NCI-H2196 (cell line): ENCODE results near the gene STK39.

Experiments
- DNase-seq: peaks from one replicate; lab custom pipeline; 2025; ENCODE audit not compliant: unreplicated experiment; lab: John Stamatoyannopoulos, UW

STK39 gene

DNA sequence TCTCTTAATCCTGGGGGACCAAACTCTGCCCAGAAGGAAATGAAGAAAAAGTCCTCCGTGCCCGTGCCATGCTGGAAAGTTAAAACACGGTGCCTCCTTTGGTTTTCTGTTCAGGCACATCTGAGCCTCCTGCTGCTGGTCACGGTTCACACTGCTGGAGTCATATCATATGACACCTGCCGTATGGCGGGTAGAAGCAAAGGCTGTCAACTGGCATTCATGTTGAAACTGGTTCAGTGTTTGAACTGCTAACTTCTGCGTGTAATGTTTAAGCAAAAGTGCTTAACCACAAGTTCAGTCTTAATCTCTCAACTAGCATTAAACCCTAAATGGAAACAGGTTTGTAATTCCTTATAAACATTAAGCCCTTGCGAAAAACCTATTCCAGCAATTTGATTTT, 3.1 kb downstream of the STK39 start:
- peak; percentile 62 for DNase-seq

DNA sequence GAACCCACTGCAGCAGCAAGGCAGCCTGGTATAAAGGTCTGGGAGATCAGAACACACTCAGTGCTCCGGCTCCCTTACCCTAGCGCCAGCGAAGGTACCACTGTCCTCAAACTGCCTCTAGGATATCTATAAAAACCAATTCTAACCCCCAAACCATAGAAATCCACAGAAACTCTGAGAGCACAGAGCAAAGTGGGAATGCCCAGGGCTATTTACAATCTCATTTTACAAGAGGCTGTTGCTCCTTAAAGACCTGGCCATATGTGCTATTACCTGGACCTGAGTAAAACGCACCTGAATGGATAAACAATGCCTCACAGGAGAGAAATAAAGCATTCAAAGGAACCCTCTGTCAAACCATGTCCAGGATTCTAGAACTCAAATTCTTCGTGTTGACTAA, 4.3 kb downstream of the STK39 start:
- DNase-seq: no peak

DNA sequence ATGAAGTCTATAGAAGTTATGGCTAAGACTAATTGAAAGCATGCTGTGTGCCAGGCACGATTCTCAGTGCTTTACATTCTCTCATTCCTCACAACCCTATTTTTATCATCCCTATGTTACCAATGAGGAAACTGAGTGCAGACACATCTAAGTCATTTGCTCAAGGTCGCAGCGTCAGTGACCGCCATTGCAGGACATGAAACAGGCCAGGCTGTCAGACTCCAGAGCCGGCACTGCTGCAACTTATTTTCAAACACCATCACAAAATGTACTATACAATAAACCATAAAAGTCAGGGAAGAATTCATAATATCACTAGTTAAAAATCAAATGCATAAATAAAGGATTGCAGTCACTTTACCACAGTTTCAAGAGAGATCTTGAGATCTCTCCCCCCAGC, 5.6 kb downstream of the STK39 start:
- DNase-seq: no peak

DNA sequence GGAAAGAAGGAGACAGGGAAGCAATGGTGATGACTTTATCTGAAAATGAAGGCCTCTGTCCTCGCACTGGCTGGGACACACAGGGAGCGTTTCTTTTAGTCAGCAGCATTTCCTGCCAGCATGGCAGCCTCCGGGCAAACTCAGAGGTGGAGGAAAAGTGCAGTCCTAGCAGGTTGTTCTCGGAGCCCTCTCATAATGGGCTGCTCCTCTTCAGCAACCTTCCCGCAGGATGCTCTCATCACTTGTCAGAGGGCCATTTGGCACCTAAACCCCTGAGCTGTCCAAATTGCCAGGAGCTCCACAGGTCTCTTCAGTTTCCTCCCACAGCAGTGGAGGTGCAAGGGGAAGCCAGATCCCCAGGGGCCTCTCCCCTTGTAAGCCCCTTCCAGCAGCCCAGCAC, 6.2 kb downstream of the STK39 start:
- peak; percentile 67 for DNase-seq

DNA sequence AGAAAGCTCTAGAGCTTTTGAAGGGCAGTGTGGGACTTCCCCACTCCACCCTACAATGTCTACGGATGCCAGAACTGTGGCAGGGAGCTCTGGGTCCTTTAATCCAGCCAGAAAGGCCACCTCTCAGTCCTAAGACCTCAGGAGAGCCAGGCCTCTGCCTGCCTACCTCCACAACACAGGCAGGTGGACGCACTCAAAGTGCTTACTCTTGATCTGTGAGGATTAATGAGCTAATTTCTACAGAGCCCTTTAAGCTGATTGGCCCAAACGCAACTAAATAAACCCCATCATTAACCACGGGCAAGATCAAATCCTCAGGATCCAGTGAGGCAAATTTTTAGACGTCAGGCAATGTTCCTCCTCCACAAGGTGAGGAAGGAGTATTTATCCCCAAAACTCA, 8.1 kb downstream of the STK39 start:
- no peak for DNase-seq

DNA sequence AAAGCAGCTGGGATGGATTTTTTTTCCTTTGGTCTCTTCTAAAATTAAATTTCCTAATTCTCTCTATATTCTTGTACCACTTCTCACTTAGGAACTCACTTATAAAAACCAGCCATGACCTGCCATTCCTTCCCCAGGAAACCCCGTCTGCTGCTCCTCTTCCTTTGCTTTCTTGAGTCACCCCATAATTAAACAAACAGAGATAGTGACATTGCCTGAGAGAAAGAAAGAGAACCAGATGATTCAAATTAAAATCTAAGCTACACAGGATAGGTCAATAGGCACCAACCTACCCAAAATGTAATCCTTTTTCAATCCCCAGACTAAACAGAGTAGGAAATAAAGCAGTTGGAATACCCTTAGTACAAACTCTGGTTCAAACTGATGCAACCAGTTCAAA, 9.7 kb downstream of the STK39 start:
- DNase-seq: no peak

DNA sequence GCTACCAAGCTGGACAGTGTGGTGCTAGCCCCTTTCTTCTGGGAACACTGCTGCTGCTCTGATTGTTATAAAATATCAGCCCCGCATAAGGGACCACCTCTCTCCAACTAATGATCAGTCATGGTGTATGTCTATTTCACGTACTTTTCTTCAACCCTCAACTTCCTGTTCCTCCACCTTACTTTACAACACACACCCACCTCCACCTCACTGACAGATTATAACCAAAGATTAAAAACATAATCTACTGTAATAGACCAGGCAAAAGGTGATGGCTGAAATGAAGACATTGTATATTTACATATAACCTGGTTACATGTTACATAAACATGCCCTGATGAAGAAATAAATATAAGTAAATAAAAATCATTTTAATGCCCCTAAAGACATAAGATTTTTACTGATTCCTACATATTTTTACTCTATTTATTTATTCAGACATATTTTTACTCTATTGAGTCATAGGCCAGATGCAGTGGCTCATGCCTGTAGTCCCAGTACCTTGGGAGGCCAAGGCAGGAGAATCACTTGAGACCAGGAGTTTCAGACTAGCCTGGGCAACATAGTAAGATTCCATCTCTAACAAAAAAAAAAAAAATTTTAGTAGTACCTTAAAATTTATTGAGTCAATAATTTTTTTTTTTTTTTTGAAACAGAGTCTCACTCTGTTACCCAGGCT, 12.8 kb downstream of the STK39 start:
- DNase-seq: no peak

DNA sequence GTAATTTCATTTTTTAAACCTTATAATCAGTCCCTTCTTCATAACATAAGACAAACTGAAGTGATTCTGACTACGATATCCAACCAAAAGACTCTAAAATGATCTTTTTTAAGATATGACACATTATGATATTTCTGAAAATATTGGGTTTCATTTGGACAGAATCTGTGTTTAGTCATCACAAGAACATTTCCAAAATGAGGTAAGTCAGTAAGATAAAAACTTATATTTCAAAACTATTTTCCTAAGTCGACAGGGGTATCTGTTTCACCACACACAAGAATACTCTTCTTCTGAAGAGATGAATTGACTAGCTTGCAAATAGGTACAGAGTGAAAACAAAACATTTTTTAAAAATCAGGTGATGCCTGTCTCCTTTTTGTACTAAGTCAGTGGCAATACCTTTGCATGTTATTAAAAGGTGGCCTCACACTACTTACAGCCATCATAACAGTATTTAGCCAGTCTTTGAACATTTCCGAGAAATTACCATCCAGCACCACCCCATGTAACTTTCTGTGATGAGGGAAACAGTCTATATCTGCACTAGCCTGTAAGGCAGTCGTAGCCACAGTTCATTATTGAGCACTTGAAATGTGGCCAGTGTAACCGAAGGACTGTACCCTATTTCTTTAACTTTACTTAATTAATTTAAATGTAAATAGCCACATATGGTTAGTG, 13.5 kb downstream of the STK39 start:
- no peak for DNase-seq

DNA sequence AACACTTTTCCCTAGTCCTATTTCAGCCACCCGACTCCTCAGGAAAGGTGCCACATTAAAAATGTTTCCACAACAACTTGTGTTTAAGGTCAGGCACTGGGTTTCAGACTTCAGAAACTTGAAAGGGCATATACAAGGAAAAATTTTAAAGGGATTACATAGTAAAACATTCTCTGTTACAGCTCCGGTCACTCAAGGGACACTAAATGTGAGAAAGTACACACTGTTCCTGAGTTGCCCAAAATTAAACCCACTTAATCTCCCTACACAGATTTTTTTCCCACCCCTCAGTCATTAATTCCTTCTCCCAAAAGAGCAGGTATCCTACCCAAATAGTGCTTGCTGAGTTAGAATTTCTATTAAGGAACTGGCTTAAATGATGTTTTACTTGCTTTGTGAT, 14.2 kb downstream of the STK39 start:
- no peak for DNase-seq

DNA sequence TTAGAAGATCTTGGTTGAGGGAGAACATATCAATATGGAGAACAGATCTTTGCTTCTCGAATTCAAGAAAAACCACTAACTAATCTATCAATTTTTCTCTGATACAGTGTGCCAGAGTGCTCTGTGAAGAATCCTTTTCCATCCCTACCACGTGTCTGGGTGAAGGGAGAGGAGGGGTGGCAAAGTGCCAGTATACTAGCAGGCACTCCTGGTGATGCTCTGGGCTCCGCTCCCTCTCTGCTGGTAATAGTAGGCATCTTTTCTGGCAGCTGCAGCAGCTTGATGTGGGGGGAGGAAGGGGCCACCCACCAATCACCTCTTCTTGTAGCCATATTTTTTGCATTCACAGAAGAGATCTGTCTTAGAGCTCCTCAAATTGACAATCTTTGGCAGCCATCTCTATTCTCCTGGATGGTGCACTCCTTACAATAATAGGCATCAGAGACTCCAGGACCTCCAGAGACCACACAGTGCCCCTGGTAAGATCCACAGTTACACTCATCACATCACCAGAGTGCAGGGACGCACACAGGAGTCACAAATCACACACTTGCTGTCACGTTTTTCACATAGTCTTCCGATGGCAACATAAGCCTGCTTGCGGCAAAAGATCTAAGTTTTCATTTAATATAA, 15.7 kb downstream of the STK39 start:
- DNase-seq: peak; percentile 66

DNA sequence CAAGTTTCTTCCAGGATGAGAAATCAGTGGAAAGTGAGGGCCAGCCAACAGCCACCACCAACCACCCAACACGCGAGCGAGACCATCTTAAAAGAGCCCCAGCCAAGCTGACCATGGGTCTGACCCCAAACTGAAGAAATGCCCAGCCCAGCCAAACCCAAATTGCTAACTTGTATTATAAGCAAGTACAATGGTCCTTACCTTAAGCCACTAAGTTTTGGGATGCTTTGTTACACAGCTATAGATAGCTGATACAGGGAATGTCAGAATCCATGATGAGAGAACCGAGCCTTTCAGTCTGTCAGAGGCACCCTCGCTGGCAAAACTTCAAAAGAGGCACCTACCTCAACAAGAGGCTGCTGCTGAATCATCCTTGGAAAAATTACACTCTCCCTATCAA, 17.0 kb downstream of the STK39 start:
- DNase-seq: no peak

DNA sequence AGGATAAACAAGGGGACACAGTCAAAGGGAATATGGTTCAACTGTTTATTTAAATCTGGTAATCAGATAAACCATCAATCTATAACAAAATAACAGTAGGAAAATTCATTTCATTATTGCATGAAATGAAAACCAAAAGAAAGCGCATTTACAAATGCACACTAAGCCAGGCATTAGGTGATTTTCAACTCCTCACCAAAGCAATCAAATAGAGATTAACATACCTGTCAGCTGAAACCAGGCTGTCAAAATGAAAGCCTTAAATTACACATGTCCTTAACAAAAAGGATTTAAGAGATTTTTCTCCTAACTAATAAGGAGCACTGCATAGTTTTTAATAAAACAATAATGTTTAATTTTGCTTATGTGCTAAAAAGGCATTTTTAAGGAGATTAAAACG, 23.0 kb downstream of the STK39 start:
- DNase-seq: no peak

DNA sequence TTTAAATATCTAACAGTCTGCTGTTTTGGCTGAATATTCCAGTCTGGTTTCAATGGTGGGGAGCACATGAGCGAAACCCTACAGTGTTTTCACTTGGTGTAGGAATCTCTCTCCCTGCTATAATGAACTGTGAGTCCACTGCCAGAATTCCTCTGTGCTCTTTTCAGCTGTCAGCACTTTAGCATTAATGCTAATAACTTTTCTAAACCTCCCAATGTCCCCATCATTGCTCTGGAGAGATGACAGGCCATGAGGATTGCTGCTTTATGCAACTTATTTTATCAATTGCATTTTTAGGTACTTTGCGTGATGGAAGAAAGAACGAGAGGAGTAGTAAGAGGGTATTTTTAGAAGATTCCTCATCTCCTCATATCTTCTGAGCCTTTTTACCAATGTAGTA, 25.3 kb downstream of the STK39 start:
- no peak for DNase-seq

DNA sequence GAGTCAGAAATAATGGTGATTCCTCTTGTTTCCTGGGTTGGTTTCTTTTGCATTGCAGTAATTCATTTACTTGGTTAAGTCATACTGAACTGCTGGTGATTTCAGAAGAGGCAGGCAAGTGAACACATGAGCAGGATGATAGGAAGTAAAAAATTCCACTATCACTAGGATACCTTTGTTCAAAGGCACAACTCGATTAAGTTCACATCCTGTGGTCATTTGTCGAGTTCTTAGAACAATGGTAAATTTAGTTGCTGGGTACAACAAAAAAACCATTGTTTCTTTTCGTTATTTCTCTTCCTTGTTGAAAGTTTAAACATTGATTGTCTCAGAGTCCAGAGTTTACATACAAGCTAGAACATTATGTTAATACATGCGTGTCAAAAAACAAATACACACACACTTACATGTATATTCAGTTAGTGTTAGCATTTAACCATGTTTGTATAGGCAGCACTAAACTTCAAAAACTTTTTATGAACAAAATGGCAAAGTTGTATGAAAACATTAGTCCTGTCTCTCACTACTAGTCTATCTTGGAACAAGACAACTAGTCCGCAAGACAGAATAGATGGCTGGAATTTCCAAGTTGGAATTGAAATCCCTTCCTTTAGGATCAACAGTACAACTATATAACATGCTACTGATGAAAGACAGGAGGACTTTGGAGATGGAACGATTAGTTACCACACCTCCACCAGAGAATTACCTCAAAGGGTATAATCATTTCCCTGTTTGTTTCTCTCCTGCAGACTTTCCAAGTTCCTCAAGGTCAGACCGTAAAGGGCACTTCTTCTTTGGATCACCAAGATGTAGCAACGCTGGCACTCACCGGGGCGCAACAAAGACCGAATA, 26.2 kb downstream of the STK39 start:
- no peak for DNase-seq

DNA sequence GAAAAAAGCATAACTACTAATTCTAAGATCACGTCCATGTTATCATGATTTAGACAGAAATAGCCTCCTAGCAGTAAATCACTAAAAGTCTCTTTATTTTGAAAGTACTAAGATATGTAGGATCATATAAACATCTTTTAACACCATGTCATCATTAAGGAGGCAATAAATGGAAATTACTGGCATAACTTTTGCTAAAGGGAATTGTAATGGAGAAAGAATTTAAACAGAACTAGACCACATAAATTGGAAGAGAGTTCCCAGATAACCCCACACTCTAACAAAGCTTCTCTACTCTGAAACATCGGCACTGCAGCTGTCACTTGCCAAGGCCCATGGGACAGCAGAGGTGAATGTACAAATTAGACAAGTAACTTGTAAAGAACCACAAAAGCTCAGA, 29.5 kb downstream of the STK39 start:
- DNase-seq: no peak

DNA sequence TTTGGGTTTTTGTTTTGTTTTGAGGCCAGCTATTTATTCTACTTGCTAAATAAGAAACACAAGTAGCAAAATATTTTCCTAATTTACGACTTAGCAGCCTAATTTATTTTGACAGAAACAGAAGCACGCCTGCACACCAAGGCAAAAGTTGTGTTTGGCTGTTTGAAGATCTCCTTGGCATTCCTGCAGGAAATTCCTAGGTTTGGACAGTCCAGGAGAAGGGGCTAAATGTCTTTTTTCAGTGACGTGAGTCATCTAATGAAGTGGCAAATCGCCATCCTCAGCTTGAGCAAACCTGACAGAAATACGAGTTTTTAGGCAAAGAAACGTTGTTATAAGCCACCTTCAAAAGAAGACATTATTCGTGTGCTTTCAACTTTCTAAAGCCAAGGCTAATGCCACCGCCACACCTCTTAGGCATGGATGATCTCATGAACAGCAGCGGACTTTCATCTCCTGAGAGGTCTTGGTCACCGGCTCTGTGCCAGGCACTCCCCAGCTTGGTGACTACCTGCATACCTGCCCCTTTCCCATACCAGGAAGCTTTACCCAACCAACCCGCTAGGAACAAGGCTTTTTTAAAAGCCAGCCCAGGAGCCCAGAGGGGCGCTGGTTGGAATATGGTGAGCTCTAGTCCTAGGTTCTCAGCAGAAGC, 30.9 kb downstream of the STK39 start:
- DNase-seq: no peak

DNA sequence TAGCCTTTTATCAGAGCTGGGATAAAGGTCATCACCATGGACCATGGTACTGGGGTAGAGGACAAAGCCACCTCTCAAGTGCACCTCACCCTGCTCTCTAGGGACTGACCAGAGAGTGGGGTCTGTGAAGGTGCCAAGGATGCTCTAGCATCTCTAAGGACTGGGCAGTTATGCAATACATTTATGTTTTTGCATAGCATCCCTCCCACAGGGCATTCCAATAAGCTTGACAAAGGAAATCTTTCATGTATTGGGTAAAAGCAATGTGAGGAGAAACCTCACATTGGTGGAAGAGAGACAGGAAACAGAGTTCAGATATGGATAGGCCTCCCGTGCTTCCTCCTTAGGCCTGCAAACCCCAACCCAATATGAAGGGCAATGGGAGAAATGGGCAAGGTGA, 31.6 kb downstream of the STK39 start:
- no peak for DNase-seq

DNA sequence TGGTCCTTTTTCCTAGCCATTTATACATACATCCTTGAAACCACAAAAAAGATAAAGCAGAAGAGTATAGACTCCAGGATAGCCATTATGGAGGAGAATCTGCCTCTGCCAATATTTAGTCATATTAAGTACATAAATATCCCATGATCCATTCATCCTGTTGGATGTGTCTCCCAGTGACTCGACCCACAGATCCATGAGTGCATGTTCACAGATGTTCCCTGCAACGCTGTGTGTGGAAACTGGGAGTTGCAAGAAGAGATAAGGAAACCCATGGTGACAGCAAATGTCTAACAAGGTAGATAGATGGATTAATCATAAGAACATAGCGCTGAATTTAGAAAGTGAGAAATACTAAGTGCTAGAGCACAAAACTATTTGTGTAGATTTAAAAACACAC, 34.5 kb downstream of the STK39 start:
- no peak for DNase-seq

DNA sequence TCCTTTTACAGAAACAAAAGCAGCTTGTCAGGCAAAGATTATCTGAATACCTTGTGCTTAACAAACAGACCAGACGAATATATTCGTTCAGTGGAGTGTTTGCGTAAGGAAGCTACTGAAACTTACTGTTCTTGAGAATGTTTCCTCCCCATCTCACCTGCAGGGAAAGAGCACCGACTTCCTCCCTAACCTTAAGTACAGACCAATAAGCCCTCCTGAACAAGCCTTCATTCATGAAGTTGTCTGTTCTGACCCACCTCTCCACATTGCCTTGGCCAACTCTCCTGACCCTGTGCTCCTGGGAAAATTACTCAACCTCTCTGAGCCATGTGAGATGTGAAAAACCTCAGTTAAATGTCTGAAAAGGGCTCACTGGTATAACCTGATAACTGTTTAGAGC, 35.2 kb downstream of the STK39 start:
- peak; percentile 20 for DNase-seq

DNA sequence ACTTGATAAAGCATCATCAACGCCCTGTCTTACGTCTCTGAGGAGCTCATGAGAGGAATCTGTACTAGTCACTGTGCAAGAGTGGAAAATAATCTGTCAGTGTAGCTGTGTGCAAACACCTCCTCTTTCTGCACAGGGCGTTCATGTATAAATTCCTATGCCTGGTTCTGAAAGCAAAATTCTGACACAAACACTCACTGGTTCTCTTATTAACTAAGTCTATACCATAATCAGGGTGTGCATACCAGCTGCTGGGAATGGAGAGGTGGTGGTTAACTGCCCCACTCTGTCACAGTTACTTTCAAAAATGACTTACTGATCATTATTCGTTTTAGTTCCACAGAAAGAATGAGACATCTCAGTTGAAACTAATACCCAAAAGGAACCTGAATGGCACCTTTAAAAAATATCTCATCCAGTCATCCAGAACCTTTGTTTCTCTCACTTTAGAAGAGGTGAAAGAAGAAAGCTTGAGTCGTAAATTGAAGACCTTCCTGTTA, 35.7 kb downstream of the STK39 start:
- DNase-seq: no peak
